K562 (cell line): ENCODE results near the gene MAD1L1. TPM values are rescaled to one million over a fixed set of nuclear protein-coding genes. Genes with fewer than 3 reads are reported as not detected.

Experiments
- ATF1 ChIP-seq, 2 experiments: fragments of 450-650 bp in 1 of 2; IDR thresholded peaks; 2 replicates each; pipeline ENCODE4 v1.6.1; 2016; ENCODE audit warnings: missing compliant biosample characterization in 1 of 2, missing genetic modification characterization in 1 of 2
- CGGBP1 ChIP-seq: fragments of 250-450 bp; sonication (Bioruptor Pico); IDR thresholded peaks from 2 replicates; pipeline ENCODE4 v1.9.0; 2021; ENCODE audit warnings: mild to moderate bottlenecking
- ETV1 ChIP-seq: fragments of 450-650 bp; conservative IDR thresholded peaks from 2 replicates; pipeline ENCODE4 v1.6.1; 2016; ENCODE audit warnings: missing genetic modification characterization, control low read depth, low read depth, missing compliant biosample characterization
- HNRNPK ChIP-seq: fragments of 200-400 bp; formaldehyde crosslinking; IDR thresholded peaks from one replicate; pipeline ENCODE4 v1.6.1; 2018; ENCODE audit warnings: mild to moderate bottlenecking, low read depth, low read length; ENCODE audit not compliant: poor library complexity, severe bottlenecking
- PHB2 ChIP-seq: fragments of 450-650 bp; IDR thresholded peaks from 2 replicates; pipeline ENCODE4 v1.6.1; 2017; ENCODE audit warnings: low read depth
- PHF20 ChIP-seq: fragments of 450-650 bp; IDR thresholded peaks from 2 replicates; pipeline ENCODE4 v1.6.1; 2018; ENCODE audit not compliant: partially characterized antibody
- SIX5 ChIP-seq, 2 experiments: IDR thresholded peaks; 2 replicates each; pipeline ENCODE4 v1.6.1; 2011; ENCODE audit warnings: low read length in 2 of 2, borderline replicate concordance in 1 of 2, low read depth in 1 of 2, mild to moderate bottlenecking in 1 of 2, moderate library complexity in 1 of 2; ENCODE audit not compliant: insufficient read depth in 1 of 2
- SMAD1 ChIP-seq: fragments of 150-350 bp; IDR thresholded peaks from 2 replicates; pipeline ENCODE4 v1.6.1; 2014; ENCODE audit warnings: low read length, low read depth; ENCODE audit not compliant: partially characterized antibody
- SP2 ChIP-seq: IDR thresholded peaks from 2 replicates; pipeline ENCODE4 v1.6.1; 2011; ENCODE audit warnings: mild to moderate bottlenecking, low read depth, low read length, moderate library complexity; ENCODE audit not compliant: poor library complexity, severe bottlenecking; ENCODE audit errors: extremely low read depth
- SREBF2 ChIP-seq: sonication (generic); formaldehyde crosslinking; IDR thresholded peaks from 2 replicates; pipeline ENCODE4 v1.4.0; 2020; ENCODE audit warnings: mild to moderate bottlenecking, missing genetic modification reagents
- ZBTB2 ChIP-seq: fragments of 450-650 bp; IDR thresholded peaks from 2 replicates; pipeline ENCODE4 v1.6.1; 2016; ENCODE audit warnings: antibody characterized with exemption
- ZBTB34 ChIP-seq: fragments of 250-450 bp; sonication (Bioruptor Pico); IDR thresholded peaks from 2 replicates; pipeline ENCODE4 v1.8.0; 2021; ENCODE audit warnings: mild to moderate bottlenecking, moderate library complexity
- ZNF77 ChIP-seq: fragments of 250-450 bp; sonication (Bioruptor Pico); IDR thresholded peaks from 2 replicates; pipeline ENCODE4 v1.5.0; 2020
- polyA plus RNA-seq, 8 experiments: library from polyadenylated mRNA; depleted of rRNA in 4 of 8; stranded (reverse) in 5 of 8; unstranded in 3 of 8; fragments of >200 nt; fragmentation: Nextera tagmentation in 2 of 8; fragmentation: Illumina TruSeq in 1 of 8; extraction: Ambion mirVana in 2 of 8; extraction: Trizol in 1 of 8; gene quantifications; 2 replicates each; pipeline versions ENCODE4 v1.2.1 to v1.2.3, GENCODE V29; 2011 to 2014; ENCODE audit warnings: inconsistent platforms in 1 of 8, missing spikeins in 1 of 8
- total RNA-seq, 7 experiments: library from RNA; depleted of rRNA in 6 of 7; stranded (reverse); fragments of >200 nt in 6 of 7; fragmentation: Illumina TruSeq in 2 of 7; extraction: Trizol in 2 of 7; gene quantifications; 2 replicates each; pipeline versions ENCODE4 v1.2.1 to v1.2.3, GENCODE V29; 2011 to 2021; ENCODE audit warnings: low replicate concordance in 1 of 7
- TF ChIP-seq, protein P1 (sequence below): fragments of 250-450 bp; sonication (Bioruptor Pico); IDR thresholded peaks from 2 replicates; pipeline ENCODE4 v1.4.0; 2020; ENCODE audit warnings: mild to moderate bottlenecking, moderate library complexity, borderline replicate concordance
- TF ChIP-seq, protein P2 (sequence below): sonication (generic); formaldehyde crosslinking; IDR thresholded peaks from 2 replicates; pipeline ENCODE4 v1.8.0; 2022; ENCODE audit warnings: missing genetic modification reagents, mild to moderate bottlenecking, moderate library complexity, borderline replicate concordance

MAD1L1 gene
- total and polyA plus RNA-seq, 9 of the 15 experiments (the other 6 are each of a cell fraction or from before 2014, with no cell fraction given): 1.7 to 89.7 (median 18.0) TPM

GRCh38 chr7:2109936-2110609, 122.7 kb downstream of the MAD1L1 start (continued):
- TF ChIP-seq SP2 (no peak), ETV1 (tag) (peak; percentile 40; the same call in 1 of the 2 replicates), SREBF2 (CRISPR knock-in tag) (no peak), SMAD1 (no peak), SIX5 (IDR thresholded peaks at IDR 0.05; ENCODE audit: borderline replicate concordance in 1 of 2, insufficient read depth in 1 of 2, low read depth in 1 of 2, low read length in 2 of 2) (no peak), CGGBP1 (CRISPR knock-in tag) (no peak), ZBTB34 (no peak; the same call in 1 of the 2 replicates), ZBTB2 (peak; percentile 75), PHF20 (no peak), ATF1 (CRISPR knock-in tag; IDR thresholded peaks at IDR 0.05) (no peak), ATF1 (tag; IDR thresholded peaks at IDR 0.05) (peak; percentile 60), ZNF77 (CRISPR knock-in tag) (no peak), HNRNPK (no peak), PHB2 (peak; percentile 66; the same call in 1 of the 2 replicates)
- TF ChIP-seq, protein P1, sequence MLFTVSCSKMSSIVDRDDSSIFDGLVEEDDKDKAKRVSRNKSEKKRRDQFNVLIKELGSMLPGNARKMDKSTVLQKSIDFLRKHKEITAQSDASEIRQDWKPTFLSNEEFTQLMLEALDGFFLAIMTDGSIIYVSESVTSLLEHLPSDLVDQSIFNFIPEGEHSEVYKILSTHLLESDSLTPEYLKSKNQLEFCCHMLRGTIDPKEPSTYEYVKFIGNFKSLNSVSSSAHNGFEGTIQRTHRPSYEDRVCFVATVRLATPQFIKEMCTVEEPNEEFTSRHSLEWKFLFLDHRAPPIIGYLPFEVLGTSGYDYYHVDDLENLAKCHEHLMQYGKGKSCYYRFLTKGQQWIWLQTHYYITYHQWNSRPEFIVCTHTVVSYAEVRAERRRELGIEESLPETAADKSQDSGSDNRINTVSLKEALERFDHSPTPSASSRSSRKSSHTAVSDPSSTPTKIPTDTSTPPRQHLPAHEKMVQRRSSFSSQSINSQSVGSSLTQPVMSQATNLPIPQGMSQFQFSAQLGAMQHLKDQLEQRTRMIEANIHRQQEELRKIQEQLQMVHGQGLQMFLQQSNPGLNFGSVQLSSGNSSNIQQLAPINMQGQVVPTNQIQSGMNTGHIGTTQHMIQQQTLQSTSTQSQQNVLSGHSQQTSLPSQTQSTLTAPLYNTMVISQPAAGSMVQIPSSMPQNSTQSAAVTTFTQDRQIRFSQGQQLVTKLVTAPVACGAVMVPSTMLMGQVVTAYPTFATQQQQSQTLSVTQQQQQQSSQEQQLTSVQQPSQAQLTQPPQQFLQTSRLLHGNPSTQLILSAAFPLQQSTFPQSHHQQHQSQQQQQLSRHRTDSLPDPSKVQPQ (CRISPR knock-in tag): no peak
- TF ChIP-seq, protein P2, sequence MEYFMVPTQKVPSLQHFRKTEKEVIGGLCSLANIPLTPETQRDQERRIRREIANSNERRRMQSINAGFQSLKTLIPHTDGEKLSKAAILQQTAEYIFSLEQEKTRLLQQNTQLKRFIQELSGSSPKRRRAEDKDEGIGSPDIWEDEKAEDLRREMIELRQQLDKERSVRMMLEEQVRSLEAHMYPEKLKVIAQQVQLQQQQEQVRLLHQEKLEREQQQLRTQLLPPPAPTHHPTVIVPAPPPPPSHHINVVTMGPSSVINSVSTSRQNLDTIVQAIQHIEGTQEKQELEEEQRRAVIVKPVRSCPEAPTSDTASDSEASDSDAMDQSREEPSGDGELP (CRISPR knock-in tag): peak; percentile 89
